ENCODE results near the gene DHRS3. TPM values are rescaled to one million over a fixed set of nuclear protein-coding genes. Genes with fewer than 3 reads are reported as not detected.
A peak's percentile ranks its signal among the peaks of the same experiment; 100 is the strongest.

The DHRS3 gene
- total and polyA plus RNA-seq, 2 of the 13 experiments (the other 11 are each of a cell fraction or from before 2014, with no cell fraction given), result 48.5 to 90.5 TPM

DNA sequence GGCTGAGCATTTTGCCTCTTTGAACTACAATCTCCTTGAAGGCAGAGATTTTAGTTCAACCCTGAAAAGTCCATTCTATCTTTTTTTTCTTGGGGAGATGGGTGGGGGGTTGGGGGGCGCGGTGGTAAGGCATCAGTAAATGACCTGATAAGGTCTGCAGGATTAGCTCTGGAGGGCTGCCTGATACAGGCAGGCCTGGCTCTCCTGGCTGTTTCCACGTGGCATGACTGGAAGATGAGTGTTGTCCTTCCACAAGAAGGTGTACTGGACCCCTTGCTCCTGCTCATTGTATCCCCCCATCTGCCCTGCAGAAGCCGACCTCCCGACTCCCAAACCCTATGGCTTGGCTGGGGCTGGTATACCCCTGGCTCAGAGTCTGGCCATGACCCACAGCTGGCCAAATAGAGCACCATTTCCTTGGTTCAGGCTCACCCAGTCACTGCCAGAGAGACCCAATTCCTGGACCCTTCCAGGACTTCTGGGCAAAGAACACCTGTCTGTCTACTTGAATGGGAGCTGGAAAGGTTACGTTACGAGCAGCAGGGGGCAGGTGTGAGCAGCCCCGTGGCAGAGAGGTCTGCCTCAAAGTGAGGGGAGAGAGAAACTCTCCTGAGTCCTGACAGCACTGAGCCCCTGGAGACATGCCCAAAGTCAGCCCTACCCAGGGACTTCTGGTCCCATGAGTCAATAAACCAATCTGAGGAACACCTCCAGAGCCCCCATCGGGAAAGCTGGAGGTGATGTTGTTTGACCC is 17.0 kb downstream of the DHRS3 start (continued):
- TF ChIP-seq SP1 (IDR thresholded peaks at IDR 0.05) (no peak), SP1 (CRISPR knock-in tag; IDR thresholded peaks at IDR 0.05) (no peak), HDAC6 (IDR thresholded peaks at IDR 0.05; ENCODE audit: low read depth, low read length) (no peak), ZNF773 (CRISPR knock-in tag; IDR thresholded peaks at IDR 0.05; ENCODE audit: borderline replicate concordance) (no peak), HOXA3 (CRISPR knock-in tag; IDR thresholded peaks at IDR 0.05) (0 out of 2 replicates have a peak, but pooled peaks have one; percentile 13), ZMYM2 (CRISPR knock-in tag; IDR thresholded peaks at IDR 0.05) (no peak), FLYWCH1 (CRISPR knock-in tag; IDR thresholded peaks at IDR 0.05) (no peak), SOX6 (IDR thresholded peaks at IDR 0.05) (no peak), SOX6 (CRISPR knock-in tag; IDR thresholded peaks at IDR 0.05) (0 out of 2 replicates have a peak, but pooled peaks have one; percentile 12), ZFY (CRISPR knock-in tag; IDR thresholded peaks at IDR 0.05) (0 out of 2 replicates have a peak, but pooled peaks have one; percentile 11), ZNF337 (CRISPR knock-in tag; IDR thresholded peaks at IDR 0.05; ENCODE audit: borderline replicate concordance, low read depth) (no peak), PTBP1 (IDR thresholded peaks at IDR 0.05; ENCODE audit: low read depth, low read length, poor library complexity, severe bottlenecking) (no peak)
- TF ChIP-seq, protein P1, sequence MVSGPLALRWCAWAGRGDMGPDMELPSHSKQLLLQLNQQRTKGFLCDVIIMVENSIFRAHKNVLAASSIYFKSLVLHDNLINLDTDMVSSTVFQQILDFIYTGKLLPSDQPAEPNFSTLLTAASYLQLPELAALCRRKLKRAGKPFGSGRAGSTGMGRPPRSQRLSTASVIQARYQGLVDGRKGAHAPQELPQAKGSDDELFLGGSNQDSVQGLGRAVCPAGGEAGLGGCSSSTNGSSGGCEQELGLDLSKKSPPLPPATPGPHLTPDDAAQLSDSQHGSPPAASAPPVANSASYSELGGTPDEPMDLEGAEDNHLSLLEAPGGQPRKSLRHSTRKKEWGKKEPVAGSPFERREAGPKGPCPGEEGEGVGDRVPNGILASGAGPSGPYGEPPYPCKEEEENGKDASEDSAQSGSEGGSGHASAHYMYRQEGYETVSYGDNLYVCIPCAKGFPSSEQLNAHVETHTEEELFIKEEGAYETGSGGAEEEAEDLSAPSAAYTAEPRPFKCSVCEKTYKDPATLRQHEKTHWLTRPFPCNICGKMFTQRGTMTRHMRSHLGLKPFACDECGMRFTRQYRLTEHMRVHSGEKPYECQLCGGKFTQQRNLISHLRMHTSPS (CRISPR knock-in tag; IDR thresholded peaks at IDR 0.05; ENCODE audit: low read depth), result no peak
- TF ChIP-seq, protein P2, sequence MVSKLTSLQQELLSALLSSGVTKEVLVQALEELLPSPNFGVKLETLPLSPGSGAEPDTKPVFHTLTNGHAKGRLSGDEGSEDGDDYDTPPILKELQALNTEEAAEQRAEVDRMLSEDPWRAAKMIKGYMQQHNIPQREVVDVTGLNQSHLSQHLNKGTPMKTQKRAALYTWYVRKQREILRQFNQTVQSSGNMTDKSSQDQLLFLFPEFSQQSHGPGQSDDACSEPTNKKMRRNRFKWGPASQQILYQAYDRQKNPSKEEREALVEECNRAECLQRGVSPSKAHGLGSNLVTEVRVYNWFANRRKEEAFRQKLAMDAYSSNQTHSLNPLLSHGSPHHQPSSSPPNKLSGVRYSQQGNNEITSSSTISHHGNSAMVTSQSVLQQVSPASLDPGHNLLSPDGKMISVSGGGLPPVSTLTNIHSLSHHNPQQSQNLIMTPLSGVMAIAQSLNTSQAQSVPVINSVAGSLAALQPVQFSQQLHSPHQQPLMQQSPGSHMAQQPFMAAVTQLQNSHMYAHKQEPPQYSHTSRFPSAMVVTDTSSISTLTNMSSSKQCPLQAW (CRISPR knock-in tag; IDR thresholded peaks at IDR 0.05), result 0 out of 2 replicates have a peak, but pooled peaks have one; percentile 40
- TF ChIP-seq, protein P3, sequence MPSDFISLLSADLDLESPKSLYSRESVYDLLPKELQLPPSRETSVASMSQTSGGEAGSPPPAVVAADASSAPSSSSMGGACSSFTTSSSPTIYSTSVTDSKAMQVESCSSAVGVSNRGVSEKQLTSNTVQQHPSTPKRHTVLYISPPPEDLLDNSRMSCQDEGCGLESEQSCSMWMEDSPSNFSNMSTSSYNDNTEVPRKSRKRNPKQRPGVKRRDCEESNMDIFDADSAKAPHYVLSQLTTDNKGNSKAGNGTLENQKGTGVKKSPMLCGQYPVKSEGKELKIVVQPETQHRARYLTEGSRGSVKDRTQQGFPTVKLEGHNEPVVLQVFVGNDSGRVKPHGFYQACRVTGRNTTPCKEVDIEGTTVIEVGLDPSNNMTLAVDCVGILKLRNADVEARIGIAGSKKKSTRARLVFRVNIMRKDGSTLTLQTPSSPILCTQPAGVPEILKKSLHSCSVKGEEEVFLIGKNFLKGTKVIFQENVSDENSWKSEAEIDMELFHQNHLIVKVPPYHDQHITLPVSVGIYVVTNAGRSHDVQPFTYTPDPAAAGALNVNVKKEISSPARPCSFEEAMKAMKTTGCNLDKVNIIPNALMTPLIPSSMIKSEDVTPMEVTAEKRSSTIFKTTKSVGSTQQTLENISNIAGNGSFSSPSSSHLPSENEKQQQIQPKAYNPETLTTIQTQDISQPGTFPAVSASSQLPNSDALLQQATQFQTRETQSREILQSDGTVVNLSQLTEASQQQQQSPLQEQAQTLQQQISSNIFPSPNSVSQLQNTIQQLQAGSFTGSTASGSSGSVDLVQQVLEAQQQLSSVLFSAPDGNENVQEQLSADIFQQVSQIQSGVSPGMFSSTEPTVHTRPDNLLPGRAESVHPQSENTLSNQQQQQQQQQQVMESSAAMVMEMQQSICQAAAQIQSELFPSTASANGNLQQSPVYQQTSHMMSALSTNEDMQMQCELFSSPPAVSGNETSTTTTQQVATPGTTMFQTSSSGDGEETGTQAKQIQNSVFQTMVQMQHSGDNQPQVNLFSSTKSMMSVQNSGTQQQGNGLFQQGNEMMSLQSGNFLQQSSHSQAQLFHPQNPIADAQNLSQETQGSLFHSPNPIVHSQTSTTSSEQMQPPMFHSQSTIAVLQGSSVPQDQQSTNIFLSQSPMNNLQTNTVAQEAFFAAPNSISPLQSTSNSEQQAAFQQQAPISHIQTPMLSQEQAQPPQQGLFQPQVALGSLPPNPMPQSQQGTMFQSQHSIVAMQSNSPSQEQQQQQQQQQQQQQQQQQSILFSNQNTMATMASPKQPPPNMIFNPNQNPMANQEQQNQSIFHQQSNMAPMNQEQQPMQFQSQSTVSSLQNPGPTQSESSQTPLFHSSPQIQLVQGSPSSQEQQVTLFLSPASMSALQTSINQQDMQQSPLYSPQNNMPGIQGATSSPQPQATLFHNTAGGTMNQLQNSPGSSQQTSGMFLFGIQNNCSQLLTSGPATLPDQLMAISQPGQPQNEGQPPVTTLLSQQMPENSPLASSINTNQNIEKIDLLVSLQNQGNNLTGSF (CRISPR knock-in tag; IDR thresholded peaks at IDR 0.05), result 0 out of 2 replicates have a peak, but pooled peaks have one; percentile 10
- TF ChIP-seq, protein P4, sequence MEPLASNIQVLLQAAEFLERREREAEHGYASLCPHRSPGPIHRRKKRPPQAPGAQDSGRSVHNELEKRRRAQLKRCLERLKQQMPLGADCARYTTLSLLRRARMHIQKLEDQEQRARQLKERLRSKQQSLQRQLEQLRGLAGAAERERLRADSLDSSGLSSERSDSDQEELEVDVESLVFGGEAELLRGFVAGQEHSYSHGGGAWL (CRISPR knock-in tag; IDR thresholded peaks at IDR 0.05), result no peak
- TF ChIP-seq, protein P5, sequence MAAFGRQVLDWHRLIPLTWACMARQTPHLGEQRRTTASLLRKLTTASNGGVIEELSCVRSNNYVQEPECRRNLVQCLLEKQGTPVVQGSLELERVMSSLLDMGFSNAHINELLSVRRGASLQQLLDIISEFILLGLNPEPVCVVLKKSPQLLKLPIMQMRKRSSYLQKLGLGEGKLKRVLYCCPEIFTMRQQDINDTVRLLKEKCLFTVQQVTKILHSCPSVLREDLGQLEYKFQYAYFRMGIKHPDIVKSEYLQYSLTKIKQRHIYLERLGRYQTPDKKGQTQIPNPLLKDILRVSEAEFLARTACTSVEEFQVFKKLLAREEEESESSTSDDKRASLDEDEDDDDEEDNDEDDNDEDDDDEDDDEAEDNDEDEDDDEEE (CRISPR knock-in tag; IDR thresholded peaks at IDR 0.05), result no peak
- TF ChIP-seq, protein P6, sequence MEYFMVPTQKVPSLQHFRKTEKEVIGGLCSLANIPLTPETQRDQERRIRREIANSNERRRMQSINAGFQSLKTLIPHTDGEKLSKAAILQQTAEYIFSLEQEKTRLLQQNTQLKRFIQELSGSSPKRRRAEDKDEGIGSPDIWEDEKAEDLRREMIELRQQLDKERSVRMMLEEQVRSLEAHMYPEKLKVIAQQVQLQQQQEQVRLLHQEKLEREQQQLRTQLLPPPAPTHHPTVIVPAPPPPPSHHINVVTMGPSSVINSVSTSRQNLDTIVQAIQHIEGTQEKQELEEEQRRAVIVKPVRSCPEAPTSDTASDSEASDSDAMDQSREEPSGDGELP (IDR thresholded peaks at IDR 0.05; ENCODE audit: borderline replicate concordance, low read depth), result no peak
